GM10847 (cell line): ENCODE results near the gene METTL25.

Source experiments
- POLR2A ChIP-seq: IDR thresholded peaks from 2 replicates; pipeline ENCODE4 v1.6.1; 2011; ENCODE audit not compliant: insufficient read length; ENCODE audit errors: extremely low read depth

METTL25 gene

DNA sequence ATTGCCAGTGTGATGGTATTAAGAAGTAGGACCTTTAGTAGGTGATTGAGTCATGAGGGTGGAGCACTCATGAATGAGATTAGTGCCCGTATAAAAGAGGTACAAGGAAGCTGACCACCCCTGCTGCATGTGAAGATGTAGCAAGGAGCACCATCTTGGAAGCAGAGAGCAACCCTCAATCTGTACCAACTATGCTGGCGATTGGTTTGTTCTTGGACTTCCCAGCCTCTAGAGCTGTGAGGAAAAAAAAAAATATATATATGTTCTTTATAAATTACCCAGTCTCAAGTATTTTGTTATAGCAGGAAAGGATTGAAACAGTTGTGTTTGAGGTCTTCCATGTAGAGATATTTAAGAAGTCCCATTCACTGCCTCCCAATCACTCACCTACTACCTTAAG, 16.9 kb downstream of the METTL25 start:
- no peak for TF ChIP-seq POLR2A

DNA sequence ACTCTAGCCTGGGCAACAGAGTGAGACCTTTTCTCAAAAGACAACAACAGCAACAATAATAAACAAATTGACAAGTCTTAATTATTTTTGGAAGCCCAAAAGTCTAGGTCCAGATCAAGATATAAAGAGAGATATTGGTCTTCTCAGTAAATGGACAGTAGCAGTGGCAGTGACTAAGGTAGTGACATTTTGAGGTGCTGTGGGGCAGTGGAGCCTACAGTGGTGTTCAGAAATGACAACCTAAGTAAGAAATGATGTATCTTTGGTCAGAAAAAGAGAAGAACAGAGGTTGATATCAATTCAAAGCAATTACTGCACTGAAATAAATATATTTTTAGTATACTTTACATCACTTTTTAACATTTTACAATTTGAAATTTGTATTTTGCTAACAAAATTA, 20.7 kb downstream of the METTL25 start:
- TF ChIP-seq POLR2A = no peak

DNA sequence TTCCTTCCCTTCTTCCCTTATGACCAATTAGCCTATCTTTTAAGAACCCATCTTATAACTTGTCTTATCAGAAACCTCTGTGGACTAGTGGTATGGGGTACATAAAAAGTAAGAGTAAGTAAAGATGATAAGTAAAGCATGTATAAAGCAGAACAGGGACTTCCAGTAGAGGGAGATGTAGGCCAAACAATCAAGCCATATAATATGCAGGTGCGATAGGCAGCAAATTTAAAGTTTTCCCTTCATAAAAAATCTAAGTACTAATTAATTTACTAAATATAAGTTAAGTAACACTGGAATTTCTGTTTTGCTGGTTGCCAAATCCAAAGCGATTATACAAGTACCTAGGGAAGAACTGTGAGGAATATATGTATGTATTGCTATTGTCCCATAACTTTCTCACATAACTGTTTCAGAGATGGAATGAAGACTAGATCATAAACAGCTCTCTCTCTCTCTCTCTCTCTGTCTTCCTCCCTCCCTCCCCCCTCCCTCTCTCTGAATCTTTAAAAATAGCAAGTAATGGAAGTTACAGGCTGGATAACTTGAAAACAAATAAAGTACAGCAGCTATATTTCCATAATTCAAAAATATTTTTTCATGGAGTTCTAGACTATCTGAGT, 25.7 kb downstream of the METTL25 start:
- no peak for TF ChIP-seq POLR2A

DNA sequence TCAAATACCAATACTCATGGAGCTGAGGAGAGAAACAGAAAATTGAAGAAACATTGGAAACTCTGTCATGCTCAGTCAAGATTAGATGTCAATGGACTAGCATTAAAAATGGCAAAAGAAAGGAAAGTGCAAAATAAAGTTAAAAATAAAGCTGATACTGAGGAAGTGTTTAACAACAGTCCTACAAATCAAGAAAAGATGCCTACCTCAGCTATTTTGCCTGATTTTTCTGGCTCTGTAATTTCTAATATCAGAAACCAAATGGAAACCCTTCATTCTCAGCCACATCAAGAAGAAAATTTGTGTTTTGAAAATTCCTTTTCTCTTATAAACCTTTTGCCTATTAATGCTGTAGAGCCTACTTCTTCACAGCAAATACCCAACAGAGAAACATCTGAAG, 40.5 kb downstream of the METTL25 start:
- no peak for TF ChIP-seq POLR2A

DNA sequence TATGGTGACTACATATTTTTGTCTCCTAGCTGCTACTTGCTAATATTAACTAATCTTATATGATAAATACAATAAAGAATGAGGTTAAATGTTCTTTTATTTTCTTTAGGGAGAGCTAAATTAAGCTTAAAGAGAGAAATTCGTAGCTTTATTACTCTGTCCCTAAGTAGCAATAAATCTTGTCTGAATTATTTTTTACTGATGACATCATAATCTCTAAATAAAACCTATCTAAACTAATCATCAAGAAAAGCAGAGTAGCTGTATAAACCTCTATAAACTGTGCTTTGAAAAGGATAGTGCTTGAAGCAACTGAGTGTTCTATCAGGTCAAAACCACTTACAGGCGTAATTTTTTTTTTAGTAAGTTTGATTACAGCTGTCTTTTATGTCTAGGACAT, 42.5 kb downstream of the METTL25 start:
- TF ChIP-seq POLR2A = no peak

DNA sequence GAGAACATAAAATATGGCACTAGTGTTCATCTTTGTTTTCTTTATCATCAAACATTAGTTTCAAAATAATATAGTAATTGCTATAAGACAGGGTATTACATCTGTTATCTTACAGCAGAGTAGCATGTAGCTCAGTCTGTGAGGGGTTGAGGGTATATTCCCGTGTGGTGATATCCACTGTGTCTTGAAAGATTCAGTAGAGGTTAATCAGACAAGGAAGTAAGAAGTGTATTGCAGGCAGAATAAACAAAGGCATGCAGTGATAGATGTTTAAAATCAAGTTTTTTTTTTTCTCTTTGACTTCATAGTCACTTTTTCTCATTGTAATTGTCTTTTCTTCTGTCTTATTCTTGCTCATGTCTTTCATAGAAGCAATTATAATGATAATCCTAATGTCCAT, 48.3 kb downstream of the METTL25 start:
- TF ChIP-seq POLR2A = no peak

DNA sequence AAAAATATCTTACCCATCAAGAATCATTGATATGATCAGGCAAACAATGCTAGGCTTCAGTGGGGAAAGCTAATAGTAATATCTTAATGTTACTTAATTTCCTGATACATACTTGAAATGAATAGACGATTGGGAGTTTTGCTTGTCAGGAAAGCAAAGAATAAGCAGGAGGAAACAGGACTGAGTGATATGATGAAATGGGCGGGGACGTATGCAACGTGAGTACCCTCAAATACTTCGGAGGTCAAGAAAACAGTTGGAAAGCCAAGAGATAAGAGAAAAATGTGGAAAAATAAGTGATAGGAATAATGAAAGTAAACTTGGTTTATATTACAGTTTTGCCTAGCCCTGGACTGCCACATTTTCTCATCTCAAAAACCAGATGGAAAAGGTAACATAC, 49.2 kb downstream of the METTL25 start:
- no peak for TF ChIP-seq POLR2A

DNA sequence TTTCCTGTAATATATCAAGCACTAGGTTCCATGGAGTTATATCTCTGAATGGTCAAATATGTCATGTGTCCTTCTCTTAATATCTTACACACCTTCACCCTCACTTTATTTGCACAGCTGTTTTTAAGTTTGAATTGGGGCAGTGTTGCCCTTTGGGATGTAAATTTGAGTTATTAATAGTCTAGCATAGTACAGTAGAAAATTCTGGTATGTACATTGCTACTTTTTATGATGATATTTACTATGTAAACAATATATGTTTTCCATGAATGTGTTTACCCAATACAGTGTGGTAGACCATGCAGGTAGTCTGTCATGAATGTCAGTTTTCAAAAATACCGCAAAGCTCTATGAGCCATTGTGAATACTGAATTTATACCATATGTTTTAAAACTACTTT, 50.5 kb downstream of the METTL25 start:
- TF ChIP-seq POLR2A = no peak

DNA sequence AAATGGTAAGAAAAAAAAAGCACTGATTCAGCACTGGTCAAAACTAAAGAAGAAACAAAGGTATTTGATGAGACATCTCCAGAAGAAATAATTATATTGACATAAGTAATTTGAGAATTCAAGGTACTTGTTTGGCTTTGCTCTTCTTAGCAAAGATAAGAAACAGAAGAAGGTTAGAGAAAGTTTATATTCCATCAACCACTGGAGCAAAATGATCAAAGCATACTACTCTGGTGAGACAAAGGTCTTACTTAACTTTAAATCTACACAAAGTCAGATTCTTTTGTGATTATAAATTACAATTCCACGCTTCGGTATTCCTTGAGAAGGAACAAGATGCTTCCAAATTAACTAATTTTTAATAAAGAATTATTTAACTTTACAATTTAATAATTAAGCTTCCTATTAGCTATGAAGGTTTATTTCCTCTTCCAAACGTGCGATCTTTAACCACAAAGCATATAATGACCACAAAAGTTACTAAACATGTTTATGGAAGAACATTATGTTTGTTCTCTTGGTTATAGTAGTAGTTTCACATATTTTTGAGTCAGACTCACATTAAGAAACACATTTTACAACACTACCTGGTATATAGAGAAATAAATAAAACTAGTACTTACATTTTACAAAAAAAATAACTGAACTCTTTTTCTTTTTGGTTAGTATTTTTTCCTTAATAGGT, 53.4 kb downstream of the METTL25 start:
- no peak for TF ChIP-seq POLR2A

DNA sequence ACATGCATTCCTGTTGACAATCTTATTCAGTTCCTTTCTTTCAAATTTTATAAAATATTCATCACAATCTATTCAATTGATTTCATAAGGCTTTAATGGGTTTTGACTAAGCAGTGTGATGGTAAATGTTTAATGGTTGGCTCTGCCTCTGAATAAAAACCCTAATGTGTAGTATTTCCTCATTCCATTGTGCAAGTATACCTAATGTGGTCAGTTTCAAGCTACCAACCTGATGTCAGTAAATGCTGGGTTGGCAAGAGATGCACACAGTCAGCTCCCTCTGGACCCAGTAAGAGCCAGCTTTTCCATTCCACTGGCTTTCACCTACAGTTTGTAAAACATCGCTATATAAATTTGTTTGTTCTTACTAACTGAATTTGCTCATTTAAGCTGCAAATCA, 53.9 kb downstream of the METTL25 start:
- no peak for TF ChIP-seq POLR2A

DNA sequence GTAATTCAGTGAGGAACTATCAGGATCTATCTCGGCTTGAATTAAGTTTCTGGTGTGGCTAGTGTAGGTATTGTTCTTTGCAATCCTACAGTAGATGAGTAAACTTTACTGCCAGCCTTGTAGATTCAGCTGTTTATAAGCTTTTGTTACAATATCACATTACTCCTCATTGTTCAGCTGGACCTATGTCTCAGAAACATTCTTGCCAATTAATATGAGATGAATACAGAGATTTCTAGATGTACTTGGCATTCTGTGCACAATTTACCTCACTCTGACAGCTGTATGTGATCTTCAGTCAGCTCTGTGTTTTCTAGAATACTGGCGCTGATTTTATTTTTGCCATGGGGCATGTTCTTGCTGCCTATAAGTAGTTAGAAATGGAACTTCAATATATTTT, 55.7 kb downstream of the METTL25 start:
- TF ChIP-seq POLR2A = no peak

DNA sequence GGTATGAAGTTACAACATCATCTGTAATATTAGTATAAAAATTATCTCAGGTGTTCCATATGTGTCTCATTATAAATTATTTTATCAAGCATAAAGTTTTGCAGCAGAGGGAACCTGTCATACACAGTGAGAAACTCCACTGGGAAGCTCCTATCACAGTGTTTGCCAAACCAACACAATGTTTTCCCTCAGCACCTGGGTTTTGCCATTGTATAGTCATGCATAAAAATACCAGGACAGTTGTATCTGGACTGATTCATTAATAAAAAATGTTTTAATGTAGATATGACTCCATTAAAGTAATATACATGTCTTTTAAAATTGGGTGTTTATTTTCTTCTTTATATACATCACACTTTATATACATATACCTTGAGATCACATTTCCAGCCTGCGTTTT, 56.6 kb downstream of the METTL25 start:
- no peak for TF ChIP-seq POLR2A

DNA sequence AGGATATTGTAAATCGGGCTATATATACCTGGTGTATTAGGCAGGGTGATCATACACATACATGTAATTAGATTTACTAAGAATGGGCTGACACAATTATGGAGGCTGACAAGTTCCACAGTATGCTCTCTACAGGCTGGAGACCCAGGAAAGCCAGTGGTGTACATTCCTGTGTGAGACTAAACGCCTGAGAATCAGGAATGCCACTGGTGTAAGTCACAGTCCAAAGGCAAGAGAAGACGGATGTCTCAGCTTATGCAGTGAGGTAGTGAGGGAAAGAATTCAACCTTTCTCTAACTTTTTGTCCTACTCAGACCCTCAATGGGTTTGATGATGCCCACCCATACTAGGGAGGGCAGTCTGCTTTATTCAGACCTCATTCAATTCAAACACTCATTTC, 57.1 kb downstream of the METTL25 start:
- TF ChIP-seq POLR2A = no peak

DNA sequence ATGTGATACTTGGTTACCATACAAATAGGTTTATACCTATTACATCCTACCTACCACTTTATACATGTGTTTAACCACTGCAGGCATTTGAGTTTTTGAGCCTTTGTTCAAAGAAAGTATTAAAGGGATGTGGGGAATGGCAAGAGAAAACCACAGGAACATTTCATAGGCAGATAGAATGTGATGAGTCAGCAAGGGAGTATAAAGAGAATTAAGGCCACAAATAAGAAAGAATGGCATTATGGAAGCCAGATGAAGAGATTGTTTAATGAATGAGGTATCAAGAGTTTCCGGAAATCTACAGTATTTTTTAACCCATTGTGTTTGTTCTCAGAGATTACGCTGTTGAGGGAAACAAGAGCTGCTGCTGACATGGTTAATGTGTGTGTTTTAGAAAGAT, 66.9 kb downstream of the METTL25 start:
- no peak for TF ChIP-seq POLR2A

DNA sequence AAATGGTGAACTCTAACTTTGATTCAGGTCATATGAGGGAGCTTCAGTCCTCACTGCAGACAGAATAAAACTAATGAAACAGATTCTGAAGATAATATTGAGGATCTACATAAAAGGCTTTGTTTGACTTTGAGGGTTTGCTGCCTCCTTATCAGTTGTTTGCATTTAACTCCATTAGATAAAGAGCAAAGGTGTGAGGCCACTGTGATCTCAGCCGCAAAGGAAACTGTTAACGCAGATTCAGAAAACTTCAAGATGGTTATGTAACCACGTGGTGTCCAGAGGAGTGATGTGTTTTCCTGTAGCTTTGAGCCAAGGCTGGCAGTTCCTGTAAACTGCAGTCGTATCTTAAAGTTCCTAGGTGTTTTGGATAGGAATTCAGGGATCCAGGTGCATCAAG, 67.8 kb downstream of the METTL25 start:
- no peak for TF ChIP-seq POLR2A

DNA sequence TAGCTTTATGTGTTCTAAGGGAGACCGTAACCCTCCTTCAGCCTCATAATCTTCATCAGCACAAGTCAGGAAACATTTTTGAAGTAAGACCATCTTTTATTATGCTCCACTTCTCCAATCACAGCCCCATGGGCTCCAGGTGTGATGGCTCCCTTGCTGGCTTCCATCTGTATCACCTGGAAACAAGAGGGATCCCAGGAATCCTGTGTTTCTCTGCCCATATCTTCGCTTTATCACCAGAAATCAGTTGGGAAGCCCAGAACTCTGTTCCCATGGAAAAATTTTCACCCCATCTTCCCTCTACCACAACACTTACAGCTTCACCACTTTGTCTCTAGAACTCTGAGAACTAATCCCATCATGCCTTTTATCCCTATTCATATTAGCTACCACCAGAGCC, 68.3 kb downstream of the METTL25 start:
- no peak for TF ChIP-seq POLR2A

DNA sequence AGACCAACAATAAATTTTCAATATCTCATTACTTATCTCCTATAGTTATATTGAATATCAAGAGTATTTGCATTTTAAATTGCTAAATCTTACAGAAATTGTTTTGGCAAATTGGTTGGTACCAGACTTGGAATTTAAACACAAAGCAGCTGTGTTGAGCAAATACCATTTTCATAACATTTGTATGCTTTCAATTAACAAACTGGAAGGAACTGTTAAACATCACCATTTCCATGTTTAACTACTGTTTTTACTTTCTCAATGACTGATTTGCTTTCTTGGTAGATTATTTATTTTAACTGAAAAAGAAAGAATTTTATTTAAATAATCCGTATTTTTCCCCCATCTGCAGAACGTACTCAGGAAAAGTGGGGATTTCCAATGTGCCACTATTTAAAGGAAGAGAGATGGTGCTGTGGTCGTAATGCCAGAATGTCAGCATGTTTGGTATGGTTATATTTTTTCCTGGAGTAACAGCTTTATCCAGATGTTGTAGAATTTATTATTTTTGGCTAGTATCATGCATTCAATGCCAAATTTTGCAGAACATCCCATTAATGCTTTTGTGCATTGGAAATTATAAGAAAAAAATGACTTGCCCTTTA, 72.3 kb downstream of the METTL25 start:
- no peak for TF ChIP-seq POLR2A

DNA sequence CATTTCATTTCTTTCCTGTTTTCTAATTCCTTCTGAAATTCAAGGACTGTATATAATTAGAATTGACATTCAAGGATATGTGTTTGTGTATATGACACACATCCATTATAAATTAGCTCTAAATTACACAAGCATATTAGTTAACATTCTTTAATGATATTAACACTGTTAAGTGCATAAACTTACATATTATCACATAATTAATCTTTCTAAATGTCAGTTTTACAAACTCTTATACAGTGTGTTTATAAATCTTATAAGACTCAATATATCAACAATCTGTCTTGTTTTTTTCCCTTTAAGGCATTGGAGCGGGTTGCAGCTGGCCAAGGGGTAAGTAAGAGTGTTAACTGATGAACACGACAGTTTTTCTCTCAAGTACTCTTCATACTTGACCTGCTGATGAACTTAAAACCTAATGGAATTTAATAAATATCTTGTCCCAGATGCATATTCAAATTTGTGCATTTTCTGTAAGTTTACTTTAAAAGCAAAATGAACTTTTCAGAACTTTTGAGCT, 76.1 kb downstream of the METTL25 start:
- no peak for TF ChIP-seq POLR2A
